Activated CD4-positive, alpha-beta T cell treated with anti-CD3 and anti-CD28 coated beads, Interleukin-2, amount 50 U/mL, for 4 hours (primary cell): ENCODE measurements around the gene PDE6G.
"Not testable (repeated sequence)": the region's sequence is repeated elsewhere in the genome, so short reads cannot be mapped to it uniquely, and the experiment has no call there.

ENCODE experiments used
- DNase-seq, 2 experiments: peaks; one replicate each; pipeline ENCODE4 v3.0.0-alpha.2; 2020

The PDE6G gene

GRCh38 chr17:81621494-81622130, 34.7 kb downstream of the PDE6G start:
- DNase-seq: no peak

- not testable (repeated sequence) for DNase-seq
These were observed 38.0 kb downstream of the PDE6G start for GRCh38 chr17:81618307-81618706.

- DNase-seq: no peak
These were observed 39.5 kb downstream of the PDE6G start for GRCh38 chr17:81616877-81617276.

GRCh38 chr17:81615401-81615930, 40.9 kb downstream of the PDE6G start:
- DNase-seq: no peak

- no peak for DNase-seq
These were observed 44.0 kb downstream of the PDE6G start for GRCh38 chr17:81612172-81612970.

GRCh38 chr17:81609541-81610311, 46.6 kb downstream of the PDE6G start:
- no peak for DNase-seq

- no peak for DNase-seq
These were observed 47.7 kb downstream of the PDE6G start for GRCh38 chr17:81608605-81609004.

GRCh38 chr17:81608082-81608481, 48.3 kb downstream of the PDE6G start:
- DNase-seq: no peak

GRCh38 chr17:81607431-81607830, 48.9 kb downstream of the PDE6G start:
- no peak for DNase-seq

- DNase-seq: no peak
These were observed 52.3 kb downstream of the PDE6G start for GRCh38 chr17:81603846-81604610.

- peak; percentile 15 to 20 for DNase-seq
These were observed 54.7 kb downstream of the PDE6G start for GRCh38 chr17:81601525-81602120.
